ENCODE results near the gene ZNF438.

GRCh38 chr10:31071232-31072005 is 39.8 kb upstream of the ZNF438 start:
- TF ChIP-seq CTCF (IDR thresholded peaks at IDR 0.05) (no peak), POLR2A (IDR thresholded peaks at IDR 0.05) (no peak)
